ENCODE data around the gene RAPGEFL1.

RAPGEFL1 gene

DNA sequence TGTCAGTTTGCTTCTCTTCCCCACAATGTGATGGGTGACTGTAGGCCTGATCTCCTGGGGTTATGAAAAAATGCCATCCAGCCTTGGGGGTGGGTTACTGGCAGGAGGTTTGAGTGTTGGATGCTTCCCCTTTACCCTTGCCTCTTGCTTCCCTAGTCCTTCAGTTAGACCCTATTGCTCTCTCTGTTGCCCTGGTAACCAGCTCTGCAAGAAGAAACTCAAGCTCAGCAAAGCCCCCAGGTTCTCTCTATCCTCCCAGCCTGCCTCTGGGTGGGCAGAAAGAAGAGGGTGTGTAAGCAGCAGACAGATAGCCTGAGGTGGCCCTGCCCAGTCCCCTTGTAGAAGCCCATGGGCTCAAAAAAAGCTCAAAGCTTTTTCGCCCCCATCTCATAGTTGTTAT is 2.8 kb upstream of the RAPGEFL1 start:
- no peak for DNase-seq

DNA sequence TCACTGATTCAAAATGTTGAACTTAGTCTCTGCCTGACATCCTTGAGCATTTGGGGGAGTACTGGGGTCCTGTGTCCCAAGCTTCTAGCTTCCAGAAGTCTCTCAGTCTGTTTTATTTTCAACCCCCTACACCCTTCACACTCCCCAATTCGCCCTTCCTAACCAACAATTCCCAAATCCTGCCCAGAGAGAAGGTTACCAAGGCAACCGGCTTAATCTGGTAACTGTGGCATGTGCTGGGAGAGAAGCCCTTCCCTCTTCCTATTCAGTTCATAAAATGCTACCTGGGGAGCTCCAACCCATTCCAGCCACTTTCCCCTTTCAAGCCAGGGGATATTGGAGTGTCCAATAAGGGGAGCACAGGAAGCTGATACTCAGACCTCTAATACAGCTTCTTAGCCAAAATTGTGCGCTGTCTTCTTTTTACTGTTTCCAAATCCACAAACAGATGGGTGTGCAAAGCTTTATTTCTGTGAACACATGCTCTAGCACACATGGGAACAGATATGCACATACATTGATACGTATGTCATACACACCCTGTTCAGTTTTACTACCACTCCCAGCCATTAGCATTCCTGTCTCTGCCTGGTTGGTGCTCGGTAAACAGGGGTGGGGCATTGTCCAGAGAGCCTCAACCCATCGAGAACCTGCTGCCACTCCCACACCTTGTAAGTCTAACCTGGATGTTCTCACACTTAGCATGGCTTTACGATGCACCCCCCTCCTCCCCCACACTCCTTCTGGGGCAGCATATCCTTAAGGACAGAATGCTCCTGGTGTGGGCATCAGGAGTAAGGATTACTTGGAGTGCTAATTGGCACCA is 1.1 kb upstream of the RAPGEFL1 start:
- no peak for DNase-seq

DNA sequence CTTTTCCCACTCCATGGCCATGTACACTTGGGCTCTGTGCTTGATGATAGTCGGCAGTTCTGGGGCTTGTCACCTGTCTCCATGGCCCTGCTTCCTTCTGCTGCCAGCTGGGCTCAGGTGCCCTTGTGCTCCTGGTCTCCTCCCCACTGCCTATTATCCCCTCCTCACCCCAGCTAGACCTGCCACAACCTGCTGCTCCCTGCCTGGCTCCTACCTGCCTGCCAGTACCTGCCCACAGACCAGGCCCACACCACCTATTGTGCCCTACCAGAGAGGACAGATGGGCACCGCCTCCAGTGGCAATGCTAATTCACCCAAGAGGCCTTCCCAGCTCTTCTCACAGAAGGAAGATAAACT is 538 bp upstream of the RAPGEFL1 start:
- DNase-seq, result no peak

DNA sequence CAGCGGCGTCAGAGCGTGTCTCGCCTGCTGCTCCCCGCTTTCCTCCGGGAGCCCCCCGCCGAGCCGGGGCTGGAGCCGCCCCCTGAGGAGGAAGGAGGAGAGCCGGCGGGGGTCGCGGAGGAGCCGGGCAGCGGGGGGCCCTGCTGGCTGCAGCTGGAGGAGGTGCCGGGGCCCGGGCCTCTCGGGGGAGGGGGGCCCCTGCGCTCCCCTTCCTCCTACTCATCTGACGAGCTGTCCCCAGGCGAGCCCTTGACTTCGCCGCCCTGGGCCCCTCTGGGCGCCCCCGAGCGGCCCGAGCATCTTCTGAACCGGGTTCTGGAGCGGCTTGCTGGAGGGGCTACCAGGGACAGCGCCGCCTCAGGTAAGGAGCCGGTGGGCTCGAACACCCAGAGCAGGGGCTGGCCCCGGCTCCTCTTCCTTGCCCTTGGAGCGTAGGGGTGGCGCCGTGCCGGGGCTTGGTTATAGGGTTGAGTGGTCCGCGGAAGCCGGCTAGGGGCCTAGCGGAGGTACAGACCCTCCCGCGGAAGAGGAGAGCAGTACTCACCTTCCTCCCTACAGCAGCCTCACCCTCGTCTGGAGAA is 841 bp downstream of the RAPGEFL1 start:
- DNase-seq, result no peak

DNA sequence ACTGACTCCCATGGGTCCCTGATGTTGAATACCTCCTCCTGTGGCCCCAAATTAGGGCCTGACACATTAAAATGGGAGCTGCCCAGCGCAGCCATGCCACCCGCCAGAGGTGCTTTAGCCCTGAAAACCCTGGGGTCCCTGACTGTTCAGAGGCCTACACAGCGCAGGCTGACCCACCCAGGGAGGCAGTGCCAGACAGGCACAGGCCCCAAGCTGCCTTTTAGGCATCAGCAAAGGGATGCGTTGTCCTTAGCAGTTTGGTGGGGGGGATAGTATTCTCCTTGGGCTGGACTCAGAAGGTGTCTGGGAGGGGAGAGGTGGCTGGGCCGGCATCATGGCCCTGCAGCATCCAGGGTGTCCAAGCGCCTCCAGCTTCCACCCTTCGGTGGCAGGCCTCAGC is 1.4 kb downstream of the RAPGEFL1 start:
- DNase-seq, result no peak

DNA sequence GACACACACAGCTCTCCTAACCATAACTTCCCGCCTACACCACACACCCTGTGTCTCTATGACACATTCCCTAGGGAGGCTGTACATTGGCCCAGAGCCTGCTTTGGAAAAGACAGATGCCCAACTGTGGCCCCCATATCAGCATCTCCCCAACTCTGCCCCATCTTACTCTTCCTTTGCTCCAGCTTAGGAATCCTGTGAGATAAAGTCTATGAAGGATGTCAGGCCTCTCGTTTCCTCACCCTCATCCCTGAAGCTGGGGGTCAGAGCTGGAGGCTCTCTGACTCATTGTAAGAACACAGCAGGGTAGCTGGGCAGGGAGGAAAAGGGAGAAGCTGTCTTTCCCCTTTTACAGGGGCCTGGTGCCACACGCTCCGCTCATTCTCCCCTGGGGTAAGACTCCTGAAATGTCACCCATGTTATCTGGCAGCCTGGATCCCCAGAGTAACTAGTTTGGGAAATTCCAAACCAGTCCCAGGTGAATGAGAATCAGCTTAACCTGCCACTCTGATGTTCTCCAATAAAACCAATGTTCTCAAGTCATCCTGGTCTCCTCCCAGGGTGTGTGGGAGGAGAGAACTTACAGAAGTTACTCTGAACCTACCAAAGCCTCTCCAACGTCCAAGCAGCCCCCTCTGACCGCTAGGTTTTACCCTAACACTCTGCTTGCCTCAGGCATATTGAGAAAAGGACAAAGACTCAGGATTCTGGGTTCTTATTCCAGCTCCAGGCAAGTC is 2.8 kb downstream of the RAPGEFL1 start:
- DNase-seq, result peak; percentile 35 to 43 (median 38)

DNA sequence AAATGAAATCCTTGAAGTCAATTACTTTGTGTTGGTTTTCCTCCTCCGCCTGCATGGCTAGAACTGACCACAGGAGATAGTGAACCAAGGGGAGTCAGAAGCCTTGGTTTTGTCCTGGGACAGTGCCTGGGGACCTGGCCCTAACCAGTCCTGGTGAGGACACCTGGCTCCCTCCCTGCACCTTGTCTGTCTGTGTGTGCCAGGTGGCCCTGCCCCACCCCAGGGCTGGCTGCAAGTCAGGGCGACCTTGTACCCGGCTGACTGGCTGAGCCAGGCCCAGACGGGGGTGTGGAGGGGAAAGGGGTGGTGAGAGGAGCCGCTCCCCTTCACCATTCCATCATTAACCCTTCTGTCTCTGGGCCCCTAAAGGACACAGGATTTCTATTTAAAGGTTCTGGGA is 3.4 kb downstream of the RAPGEFL1 start:
- no peak for DNase-seq

DNA sequence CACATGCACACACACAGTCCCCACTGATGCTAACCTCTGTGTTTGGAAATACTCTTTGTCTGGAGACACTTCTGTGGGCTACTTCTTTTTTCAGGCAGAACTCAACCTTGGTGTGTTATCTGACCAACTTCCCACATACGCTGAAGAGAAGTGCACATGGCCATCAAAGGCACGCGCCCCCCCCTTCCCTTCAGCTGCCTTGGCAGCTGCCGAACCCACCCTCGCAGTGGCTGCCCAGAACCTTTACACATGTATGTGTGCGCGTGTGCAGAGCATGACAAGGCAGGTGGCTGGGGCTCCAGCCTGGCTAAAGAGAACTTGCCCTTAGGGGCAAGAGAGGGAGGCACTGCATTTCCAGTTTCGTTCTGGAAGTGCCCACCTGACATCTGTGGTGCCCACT is 3.9 kb downstream of the RAPGEFL1 start:
- DNase-seq, result no peak

DNA sequence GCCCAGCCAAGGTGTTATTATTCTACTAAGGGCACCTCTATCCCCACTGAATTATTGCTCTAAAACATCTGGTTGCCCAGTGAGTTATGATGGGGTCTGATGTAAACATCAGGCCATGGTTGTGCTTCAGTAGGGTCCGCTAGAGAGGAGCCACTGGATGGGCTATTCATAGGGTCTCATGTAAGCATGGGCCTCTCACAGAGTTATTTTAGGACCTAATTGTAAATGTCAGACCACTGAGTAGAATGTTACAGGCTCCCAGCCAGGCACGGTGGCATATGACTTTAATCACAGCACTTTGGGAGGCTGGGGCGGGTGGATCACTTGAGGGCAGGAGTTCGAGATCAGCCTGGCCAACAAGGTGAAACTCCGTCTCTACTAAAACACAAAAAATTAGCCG is 5.3 kb downstream of the RAPGEFL1 start:
- DNase-seq, result no peak

DNA sequence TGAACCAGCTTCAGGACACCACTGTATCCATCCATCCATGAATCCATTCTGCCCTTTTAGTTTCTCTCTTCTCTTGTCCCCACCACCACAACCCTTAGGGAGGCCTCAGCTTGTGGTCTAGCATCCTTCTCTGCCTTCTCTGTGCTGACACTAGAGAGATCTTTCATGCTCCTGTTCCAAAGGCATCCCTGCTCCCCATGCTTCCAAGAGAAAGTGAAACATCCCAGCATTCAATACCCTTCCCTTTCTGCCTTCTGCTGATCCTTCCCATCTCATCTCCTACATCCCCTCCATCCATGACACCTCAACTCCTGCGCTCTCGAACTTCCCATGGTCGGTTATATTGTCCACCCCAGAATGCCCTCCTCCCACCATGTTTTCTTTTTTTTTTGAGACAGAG is 10.0 kb downstream of the RAPGEFL1 start:
- DNase-seq, result no peak

DNA sequence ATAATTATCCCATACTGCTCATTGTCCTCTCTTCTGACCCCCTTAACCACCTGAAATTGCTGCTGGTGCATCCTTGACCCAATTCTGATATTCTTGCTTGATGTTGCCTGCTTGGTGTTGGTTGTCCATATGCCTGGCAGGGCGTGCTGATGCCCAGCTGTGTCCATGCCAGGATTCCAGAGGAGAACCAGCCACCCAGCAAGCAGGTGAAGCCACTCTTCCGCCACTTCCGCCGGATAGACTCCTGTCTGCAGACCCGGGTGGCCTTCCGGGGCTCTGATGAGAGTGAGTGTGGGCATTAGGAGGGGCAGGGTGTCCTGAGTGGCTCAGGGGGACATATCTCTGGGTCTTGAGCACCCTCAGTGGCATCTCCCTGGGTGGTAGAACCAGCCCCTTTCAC is 11.4 kb downstream of the RAPGEFL1 start:
- DNase-seq, result no peak

DNA sequence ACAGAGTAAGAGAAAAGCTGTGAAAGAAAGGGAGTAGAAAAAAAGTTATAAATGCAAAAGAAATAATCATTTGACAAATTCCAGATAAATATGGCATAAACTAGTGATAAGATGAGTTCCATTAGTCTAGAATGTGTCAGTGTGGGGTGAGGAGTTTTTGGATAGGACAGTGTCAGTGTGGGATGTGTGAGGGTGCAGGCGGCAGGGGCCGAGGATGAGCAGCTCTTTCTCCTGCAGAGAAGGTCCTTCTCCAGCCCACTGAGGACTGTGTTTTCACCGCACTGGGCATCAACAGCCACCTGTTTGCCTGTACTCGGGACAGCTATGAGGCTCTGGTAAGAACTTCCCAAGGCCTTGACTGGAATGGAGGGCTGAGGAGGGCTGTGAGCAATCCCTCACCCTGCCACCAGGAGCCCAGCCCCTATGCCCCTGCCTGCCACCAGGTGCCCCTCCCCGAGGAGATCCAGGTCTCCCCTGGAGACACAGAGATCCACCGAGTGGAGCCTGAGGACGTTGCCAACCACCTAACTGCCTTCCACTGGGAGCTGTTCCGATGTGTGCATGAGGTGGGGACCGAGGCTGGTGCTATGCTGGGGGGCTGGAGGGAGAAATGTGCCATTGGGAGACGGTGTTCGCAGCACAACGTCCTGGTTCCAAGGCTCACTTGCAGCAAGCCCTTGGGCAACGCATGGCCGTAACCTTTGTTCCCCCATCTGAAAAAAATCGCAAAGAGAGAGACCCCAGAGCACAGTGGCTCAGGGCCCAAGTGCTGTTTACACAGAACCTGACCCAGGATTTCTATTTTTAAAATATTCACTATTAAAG is 13.1 kb downstream of the RAPGEFL1 start:
- no peak for DNase-seq

DNA sequence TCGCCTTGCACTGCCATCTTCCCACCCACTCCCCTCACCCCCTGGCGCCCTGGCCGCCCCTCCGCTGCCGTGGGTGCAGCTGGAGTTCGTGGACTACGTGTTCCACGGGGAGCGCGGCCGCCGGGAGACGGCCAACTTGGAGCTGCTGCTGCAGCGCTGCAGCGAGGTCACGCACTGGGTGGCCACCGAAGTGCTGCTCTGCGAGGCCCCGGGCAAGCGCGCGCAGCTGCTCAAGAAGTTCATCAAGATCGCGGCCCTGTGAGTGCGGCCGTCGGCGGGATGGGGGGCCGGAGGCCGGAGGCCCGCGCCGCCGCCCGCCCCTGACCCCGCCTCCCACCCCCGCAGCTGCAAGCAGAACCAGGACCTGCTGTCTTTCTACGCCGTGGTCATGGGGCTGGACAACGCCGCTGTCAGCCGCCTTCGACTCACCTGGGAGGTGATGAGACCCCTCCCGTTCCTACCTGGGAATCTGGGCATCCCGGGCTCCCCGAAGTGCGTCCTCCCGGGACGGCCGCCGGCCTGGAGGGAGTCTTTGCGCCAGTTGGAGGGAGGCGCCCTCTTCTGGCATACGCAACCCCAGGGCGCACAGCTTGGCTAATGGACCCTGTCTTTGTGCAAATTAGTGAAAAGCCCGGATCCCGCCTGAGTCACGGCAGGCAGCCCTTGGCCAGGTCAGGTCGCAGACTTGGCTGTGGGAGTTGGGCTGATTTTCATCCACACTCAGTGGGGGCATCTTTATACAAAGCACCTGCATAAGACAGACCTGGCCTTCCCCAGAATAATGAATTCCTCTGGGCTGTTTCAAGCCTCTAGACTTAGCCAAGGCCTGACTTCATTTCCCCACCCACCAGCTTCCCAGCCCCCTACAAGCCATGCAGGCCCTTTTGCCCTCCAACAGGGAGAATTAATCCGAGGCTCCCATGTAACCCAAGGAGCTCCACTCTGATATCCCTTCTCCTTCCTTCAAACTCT is 14.3 kb downstream of the RAPGEFL1 start:
- DNase-seq, result peak; percentile 78 to 85 (median 83)

DNA sequence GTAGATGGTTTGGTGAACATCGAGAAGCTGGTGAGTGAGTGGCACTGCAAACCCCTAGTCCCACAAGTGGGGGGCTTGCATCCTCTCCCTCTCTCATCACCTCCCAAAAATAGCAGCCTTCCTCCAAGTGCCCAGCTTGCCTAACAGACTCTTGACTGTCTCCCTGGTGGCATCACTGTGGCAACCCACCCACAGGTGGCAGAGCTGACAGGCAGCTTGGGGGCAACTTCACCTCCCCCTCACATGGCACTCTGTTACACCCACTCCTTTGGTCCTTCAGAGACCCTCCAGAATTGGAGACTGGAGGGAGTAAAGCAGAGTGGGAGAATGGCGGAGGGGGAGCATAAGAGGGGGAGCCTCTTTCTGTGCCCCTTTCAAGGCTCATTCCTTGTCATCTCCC is 15.7 kb downstream of the RAPGEFL1 start:
- DNase-seq, result no peak

DNA sequence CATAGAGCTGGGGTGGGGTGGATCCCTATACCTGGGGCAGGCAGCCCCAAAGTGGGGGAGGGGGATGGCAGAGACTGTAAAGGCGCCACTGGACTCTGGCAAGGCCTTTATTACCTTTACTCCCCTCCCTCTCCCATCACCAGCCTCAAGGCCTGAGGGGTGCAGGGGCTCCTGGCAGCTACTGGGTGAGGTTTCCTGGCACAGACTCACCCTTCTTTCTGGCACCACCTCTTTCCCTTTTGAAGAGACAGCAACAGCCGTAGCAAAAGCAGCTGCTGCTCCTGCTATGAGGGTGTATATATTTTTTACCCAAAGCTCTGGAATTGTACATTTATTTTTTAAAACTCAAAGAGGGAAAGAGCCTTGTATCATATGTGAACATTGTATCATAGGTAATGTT is 17.6 kb downstream of the RAPGEFL1 start:
- no peak for DNase-seq

DNA sequence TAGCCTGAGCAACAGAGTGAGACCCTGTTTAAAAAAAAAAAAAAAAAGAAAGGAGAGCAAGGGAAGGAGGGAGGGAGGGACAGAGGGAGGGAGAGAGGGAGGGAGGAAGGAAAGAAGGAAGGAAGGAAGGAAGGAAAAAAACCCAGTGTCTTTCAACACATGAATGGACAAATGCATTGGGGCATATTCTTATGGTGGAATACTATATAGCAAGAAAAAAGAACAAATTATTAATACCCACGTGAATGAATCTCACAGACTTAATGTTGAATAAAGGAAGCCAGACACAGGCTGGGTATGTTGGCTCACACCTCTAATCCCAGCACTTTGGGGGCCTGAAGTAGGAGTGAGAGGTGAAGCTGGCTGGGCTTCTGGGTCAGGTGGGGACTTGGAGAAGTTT is 20.3 kb downstream of the RAPGEFL1 start:
- DNase-seq, result no peak

DNA sequence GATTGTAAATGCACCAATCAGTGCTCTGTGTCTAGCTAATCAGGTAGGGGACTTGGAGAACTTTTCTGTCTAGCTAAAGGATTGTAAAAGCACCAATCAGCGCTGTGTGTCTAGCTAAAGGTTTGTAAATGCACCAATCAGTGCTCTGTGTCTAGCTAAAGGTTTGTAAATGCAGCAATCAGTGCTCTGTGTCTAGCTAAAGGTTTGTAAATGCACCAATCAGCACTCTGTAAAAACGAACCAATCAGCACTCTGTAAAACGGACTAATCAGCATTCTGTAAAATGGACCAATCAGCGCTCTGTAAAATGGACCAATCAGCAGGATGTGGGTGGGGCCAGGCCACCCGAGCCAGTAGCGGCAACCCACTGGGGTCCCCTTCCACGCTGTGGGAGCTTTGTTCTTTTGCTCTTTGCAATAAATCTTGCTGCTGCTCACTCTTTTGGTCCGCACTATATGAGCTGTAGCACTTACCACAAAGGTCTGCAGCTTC is 20.7 kb downstream of the RAPGEFL1 start:
- peak in 1 of 3 donors; percentile 24 for DNase-seq

DNA sequence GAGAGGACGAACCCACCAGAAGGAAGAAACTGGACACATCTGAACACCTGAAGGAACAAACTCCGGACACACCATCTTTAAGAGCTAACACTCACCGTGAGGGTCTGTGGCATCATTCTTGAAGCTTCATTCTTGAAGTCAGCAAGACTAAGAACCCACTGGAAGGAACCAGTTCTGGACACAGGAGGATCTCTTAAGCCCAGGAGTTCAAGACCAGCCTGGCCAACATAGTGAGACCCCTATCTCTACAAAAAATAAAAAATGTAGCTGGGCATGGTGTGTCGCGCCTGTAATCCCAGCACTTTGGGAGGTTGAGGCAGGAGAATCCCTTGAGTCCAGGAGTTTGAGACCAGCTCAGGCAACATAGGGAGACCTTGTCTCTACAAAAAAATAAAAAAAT is 21.3 kb downstream of the RAPGEFL1 start:
- DNase-seq, result no peak

DNA sequence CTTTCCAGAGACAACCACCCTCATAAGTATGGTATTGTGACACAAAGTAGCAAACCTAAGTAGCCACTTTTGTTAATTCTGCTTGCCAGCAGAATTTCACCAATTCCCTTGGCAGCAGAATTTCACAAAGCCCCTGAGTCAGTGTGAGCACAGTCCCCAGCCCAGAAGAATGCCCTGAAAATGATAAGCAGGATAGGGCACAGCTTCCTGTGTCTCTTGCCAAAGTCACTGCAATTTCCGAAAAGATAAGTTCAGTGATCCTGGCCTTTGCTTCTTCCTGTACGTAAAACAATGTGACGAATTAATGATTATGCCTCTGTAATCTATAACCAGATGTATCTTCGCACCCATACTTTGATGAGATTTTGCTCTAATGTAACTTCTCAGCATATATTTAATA is 25.9 kb downstream of the RAPGEFL1 start:
- no peak for DNase-seq

DNA sequence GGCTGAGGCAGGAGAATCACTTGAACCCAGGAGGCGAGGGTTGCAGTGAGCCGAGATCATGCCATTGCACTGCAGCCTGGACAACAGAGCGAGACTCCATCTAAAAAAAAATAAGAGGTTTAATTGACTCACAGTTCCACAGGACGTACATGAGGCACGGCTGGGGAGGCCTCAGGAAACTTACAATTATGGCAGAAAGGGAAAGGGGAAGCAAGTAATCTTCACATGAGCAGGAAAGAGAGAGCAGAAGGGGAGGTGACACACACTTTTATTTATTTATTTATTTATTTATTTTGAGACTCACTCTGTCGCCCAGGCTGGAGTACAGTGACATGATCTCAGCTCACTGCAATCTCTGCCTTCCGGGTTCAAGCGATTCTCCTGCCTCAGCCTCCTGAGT is 28.9 kb downstream of the RAPGEFL1 start:
- DNase-seq, result peak; percentile 50 to 67 (median 67)

DNA sequence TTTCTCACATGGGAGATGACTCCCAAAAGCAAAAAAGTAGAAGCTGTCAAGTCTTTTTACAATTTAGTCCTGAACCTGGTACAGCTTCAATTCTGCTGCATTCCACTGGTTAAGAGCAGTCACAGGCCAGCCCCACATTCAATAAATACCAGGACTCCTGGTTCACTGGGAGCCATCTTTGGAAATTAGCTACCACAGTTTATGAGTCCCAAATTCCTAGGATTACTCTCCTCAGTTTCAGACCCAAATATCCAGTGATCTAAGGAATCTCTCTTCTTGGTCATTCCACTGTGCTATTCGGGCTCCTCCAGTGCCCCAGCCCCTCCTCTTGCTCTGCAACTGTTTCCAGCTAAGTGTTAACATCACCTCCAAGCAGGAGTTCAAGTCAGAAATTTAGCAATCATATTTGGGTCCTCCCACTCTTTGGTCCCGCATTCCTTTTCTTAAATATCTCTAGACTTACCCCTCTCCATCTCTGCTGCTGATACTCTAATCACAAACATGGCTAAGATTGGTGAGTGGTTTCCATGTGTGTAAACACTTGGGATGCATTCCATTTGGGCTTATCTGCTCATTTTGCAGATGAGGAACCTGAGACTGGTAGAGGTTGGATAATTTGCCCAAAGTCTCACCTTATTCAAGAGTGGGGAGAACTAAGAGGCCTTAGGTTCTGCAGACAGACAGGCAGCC is 32.3 kb downstream of the RAPGEFL1 start:
- no peak for DNase-seq

Data from suppressor macrophage treated with lipopolysaccharide for 1 hour (primary cell).